Ovary (tissue), 9 donors: ENCODE results near the gene PIAS4. TPM values are rescaled to one million over a fixed set of nuclear protein-coding genes. Genes with fewer than 3 reads are reported as not detected.

ENCODE experiments used
- DNase-seq, 5 donors: peaks; one replicate each; pipeline ENCODE4 v3.0.0-alpha.2; 2019 to 2020
- H3K27ac ChIP-seq, 2 donors: fragments of 200-600 bp; one replicate each; pipeline versions ENCODE4 v1.5.1 to v1.8.0; 2019 to 2022
- H3K27me3 ChIP-seq: fragments of 200-600 bp; one replicate; pipeline ENCODE4 v1.8.0; 2022
- H3K36me3 ChIP-seq: fragments of 200-600 bp; sonication (generic); one replicate; pipeline ENCODE4 v1.5.1; 2019
- H3K4me1 ChIP-seq: one replicate; pipeline ENCODE4 v1.8.1; 2013; ENCODE audit warnings: mild to moderate bottlenecking, moderate library complexity; ENCODE audit not compliant: insufficient read depth
- H3K4me3 ChIP-seq: fragments of 200-600 bp; sonication (generic); one replicate; pipeline ENCODE4 v1.5.1; 2017
- H3K9me3 ChIP-seq, 2 donors: fragments of 200-600 bp in 1 of 2; sonication (generic) in 1 of 2; one replicate each; pipeline versions ENCODE4 v1.5.1 to v1.8.1; 2013 to 2019; ENCODE audit warnings: mild to moderate bottlenecking in 1 of 2, moderate library complexity in 1 of 2
- EP300 ChIP-seq: sonication (generic); formaldehyde crosslinking; IDR thresholded peaks from one replicate; pipeline ENCODE4 v1.6.1; 2017; ENCODE audit warnings: antibody characterized with exemption
- POLR2A ChIP-seq: fragments of 450-650 bp; IDR thresholded peaks from one replicate; pipeline ENCODE4 v1.6.1; 2017; ENCODE audit warnings: antibody characterized with exemption, mild to moderate bottlenecking, moderate library complexity
- WGBS, 3 donors: extraction: QIAGEN DNeasy Blood & Tissue Kit in 1 of 3; methylation state at CpG; one replicate each; pipeline versions ENCODE4 v1.1.5 to v1.1.7; 2013 to 2017; 5-methylcytosine and 5-hydroxymethylcytosine counted together
- intact Hi-C, 4 donors: fragments of 100-400 bp; cut with DNase I; formaldehyde crosslinking; loops; one replicate each; pipeline versions ENCODE4 v1.11.0 to v1.15.1; 2022 to 2023
- polyA plus RNA-seq, 2 donors: library from polyadenylated mRNA; stranded (reverse); fragments of 200-250 nt in 1 of 2; fragments of 350-450 nt in 1 of 2; fragmentation: Illumina TruSeq in 1 of 2; extraction: RNeasy Lipid Tissue Mini Kit (QIAGEN cat#74804) in 1 of 2; gene quantifications; one replicate each; pipeline ENCODE4 v1.2.3, GENCODE V29; 2013 to 2014
- total RNA-seq, 7 donors: library from RNA; depleted of rRNA in 2 of 7; stranded (reverse); fragments of >200 nt in 2 of 7; fragmentation: NEBNext Ultra II Directional in 3 of 7; extraction: Animal tissue kit (Norgen Biotek cat#: 25700) in 3 of 7; gene quantifications; one replicate each; pipeline versions ENCODE4 v1.1.0 to v1.2.4, GENCODE V29; 2016 to 2023
- TF ChIP-seq, protein P1 (sequence below), 3 donors: fragments of 450-650 bp in 2 of 3; fragments of 200-600 bp in 1 of 3; IDR thresholded peaks; one replicate each; pipeline versions ENCODE4 v1.5.1 to v1.8.0; 2016 to 2022; ENCODE audit warnings: antibody characterized with exemption in 3 of 3, mild to moderate bottlenecking in 1 of 3
- donor health status: DM: no; HTN: no; CAD: no; lungs with moderate emphysema.
- donor health status: DM: no; HTN: no; CAD: no.
- donor health status: Bipolar disorder and iron deficiency.
- donor health status: DM: yes; HTN: yes; CAD: no.
- donor health status: DM: no; HTN: no; CAD: no.
- donor health status: DM: yes; HTN: yes; CAD: no.

The PIAS4 gene
- total and polyA plus RNA-seq, 9 donors: 5.2 to 29.7 (median 21.3) TPM

DNA sequence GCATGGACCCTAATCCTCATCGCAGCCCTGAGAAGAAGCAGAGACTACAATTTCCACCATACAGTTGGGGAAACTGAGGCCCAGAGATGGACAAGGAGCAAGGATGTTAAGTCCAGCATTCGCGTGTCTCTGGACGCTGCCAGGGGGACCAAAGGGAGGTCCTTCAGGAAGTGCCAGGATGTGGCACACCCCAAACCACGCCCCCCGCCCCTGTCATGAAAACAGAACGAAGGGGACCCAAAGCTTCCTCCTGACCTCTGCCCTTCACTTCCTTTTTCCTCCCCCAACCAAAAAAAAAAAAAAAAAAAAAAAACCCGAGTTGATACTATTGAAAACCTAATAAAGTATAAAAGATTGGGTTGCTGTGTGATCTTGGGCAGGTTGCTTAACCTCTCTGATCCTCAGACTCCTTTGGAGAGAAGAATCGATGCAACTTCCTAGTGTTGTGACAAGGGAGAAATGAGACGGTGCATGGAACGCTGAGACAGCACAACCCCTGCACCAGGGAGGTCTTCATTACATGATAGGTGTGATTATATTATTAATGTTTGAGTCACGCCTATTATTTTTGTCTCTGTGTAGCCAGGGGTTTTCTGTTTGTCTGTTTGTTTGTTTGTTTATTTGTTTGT, 61.9 kb downstream of the PIAS4 start:
- intact Hi-C loops: no loop called here
- DNase-seq: peak in 1 of 5 donors; percentile 31
- H3K4me3 ChIP-seq: no peak overlapping the region
- H3K27me3 ChIP-seq: no peaks in the 10 kb centered on the region
- no peaks in the 10 kb centered on the region for H3K9me3 ChIP-seq
- no peaks in the 10 kb centered on the region for H3K36me3 ChIP-seq
- no peak overlapping the region for H3K27ac ChIP-seq
- no peak for TF ChIP-seq POLR2A
- TF ChIP-seq EP300: no peak
- TF ChIP-seq, protein P1, sequence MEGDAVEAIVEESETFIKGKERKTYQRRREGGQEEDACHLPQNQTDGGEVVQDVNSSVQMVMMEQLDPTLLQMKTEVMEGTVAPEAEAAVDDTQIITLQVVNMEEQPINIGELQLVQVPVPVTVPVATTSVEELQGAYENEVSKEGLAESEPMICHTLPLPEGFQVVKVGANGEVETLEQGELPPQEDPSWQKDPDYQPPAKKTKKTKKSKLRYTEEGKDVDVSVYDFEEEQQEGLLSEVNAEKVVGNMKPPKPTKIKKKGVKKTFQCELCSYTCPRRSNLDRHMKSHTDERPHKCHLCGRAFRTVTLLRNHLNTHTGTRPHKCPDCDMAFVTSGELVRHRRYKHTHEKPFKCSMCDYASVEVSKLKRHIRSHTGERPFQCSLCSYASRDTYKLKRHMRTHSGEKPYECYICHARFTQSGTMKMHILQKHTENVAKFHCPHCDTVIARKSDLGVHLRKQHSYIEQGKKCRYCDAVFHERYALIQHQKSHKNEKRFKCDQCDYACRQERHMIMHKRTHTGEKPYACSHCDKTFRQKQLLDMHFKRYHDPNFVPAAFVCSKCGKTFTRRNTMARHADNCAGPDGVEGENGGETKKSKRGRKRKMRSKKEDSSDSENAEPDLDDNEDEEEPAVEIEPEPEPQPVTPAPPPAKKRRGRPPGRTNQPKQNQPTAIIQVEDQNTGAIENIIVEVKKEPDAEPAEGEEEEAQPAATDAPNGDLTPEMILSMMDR (IDR thresholded peaks at IDR 0.05): no peak
- 61 to 70% (median 65%) methylated on average over 12 of the region's 12 CpGs for WGBS, 3 donors
- peaks cover under 1% of the 10 kb centered on the region for H3K4me1 ChIP-seq

DNA sequence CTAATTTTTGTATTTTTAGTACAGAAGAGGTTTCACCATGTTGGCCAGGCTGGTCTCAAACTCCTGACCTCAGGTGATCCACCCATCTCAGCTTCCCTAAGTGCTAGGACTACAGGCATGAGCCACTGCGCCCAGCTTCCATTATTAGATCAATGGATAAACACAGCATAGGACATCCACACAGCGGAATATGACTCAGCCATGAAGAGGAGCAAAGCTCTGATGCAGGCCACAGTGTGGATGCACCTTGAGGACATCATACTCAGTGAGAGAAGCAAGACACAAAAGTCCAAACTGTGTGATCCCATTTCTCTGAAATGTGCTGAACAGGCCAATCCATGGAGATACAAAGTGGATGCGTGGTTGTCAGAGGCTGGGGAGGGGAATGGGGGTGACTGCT, 64.1 kb downstream of the PIAS4 start:
- Histone ChIP-seq H3K9me3 (no peaks in the 10 kb centered on the region), H3K27ac (no peak overlapping the region), H3K27me3 (no peaks in the 10 kb centered on the region), H3K4me1 (no peaks in the 10 kb centered on the region), H3K4me3 (no peak overlapping the region), H3K36me3 (no peaks in the 10 kb centered on the region)
- intact Hi-C loops: no loop called here
- WGBS, 3 donors: 94 to 96% (median 95%) methylated on average over 3 of the region's 3 CpGs
- TF ChIP-seq, protein P1 (IDR thresholded peaks at IDR 0.05): no peak
- TF ChIP-seq POLR2A (no peak), EP300 (no peak)
- DNase-seq: no peak

DNA sequence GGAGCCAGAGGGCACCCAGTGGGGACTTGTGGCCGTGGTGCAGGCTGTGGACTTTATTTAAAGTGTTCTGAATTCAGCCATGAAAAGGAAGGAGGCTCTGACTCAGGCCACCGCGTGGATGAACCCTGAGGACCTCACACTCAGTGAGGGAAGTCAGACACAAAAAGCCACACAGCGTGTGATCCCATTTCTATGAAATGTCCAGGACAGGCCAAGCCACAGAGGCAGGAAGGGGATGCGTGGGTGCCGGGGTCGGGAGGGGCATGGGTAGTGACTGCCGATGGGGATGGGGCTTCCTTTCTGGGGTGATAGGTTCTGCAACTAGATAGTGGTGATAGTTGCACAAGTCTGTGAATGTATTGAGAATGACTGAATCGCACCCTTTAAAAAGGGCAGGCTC, 67.8 kb downstream of the PIAS4 start:
- Histone ChIP-seq H3K4me1 (peaks cover 3% of the 10 kb centered on the region), H3K9me3 (no peaks in the 10 kb centered on the region), H3K27ac (no peak overlapping the region), H3K4me3 (no peak overlapping the region), H3K36me3 (no peaks in the 10 kb centered on the region), H3K27me3 (no peaks in the 10 kb centered on the region)
- no peak for DNase-seq
- intact Hi-C loops: no loop called here
- 62 to 69% (median 63%) methylated on average over 9 of the region's 9 CpGs for WGBS, 3 donors
- TF ChIP-seq EP300 (no peak), POLR2A (no peak)
- TF ChIP-seq, protein P1 (IDR thresholded peaks at IDR 0.05): no peak

DNA sequence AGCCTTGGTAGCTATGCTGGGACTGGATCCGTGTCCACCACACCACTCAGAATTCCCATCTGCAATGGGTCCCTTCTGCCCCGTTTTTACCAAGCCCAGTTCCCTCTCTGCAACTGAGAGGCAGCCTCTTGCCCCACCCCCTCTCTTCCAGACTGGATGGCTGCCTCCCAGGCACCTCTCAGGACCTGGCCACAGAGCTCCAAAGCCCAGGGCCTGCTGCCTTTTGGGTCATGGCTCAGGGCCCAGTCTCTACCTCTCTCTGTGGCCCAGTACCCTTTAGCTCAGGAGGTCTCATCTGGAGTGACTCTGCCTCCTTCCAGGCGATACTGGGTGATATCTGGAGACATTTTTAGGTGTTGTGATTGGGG, 69.5 kb downstream of the PIAS4 start:
- Histone ChIP-seq H3K27me3 (no peaks in the 10 kb centered on the region), H3K27ac (no peak overlapping the region), H3K9me3 (no peaks in the 10 kb centered on the region), H3K4me3 (no peak overlapping the region), H3K36me3 (no peaks in the 10 kb centered on the region), H3K4me1 (peaks cover 3% of the 10 kb centered on the region)
- DNase-seq: peak in 1 of 5 donors; percentile 15
- TF ChIP-seq EP300: no peak
- TF ChIP-seq POLR2A: no peak
- TF ChIP-seq, protein P1 (IDR thresholded peaks at IDR 0.05): no peak
- 86 to 89% (median 89%) methylated on average over 3 of the region's 3 CpGs for WGBS, 3 donors
- intact Hi-C loops: no loop called here
